Stimulated activated CD8-positive, alpha-beta memory T cell treated with anti-CD3 and anti-CD28 coated beads, Interleukin-4, amount 100 ng/mL, for 4 hours (primary cell): ENCODE measurements around the gene ACAP1.
A peak's percentile ranks its signal among the peaks of the same experiment; 100 is the strongest.

Source experiments
- DNase-seq, 2 donors: peaks; one replicate each; pipeline ENCODE4 v3.0.0-alpha.2; 2020; ENCODE audit warnings: low read depth in 2 of 2, low spot score in 1 of 2

ACAP1 gene

GRCh38 chr17:7383742-7384488 lies 47.6 kb downstream of the ACAP1 start:
- peak; percentile 47 to 49 for DNase-seq

- DNase-seq, result no peak
These were observed 48.3 kb downstream of the ACAP1 start for GRCh38 chr17:7384489-7385081.

GRCh38 chr17:7388856-7389255 lies 52.5 kb downstream of the ACAP1 start:
- no peak for DNase-seq

GRCh38 chr17:7389924-7390910 lies 53.9 kb downstream of the ACAP1 start:
- no peak for DNase-seq

GRCh38 chr17:7391307-7391706 lies 55.0 kb downstream of the ACAP1 start:
- no peak for DNase-seq

GRCh38 chr17:7392696-7393612 lies 56.6 kb downstream of the ACAP1 start:
- no peak for DNase-seq

GRCh38 chr17:7393613-7394451 lies 57.5 kb downstream of the ACAP1 start:
- peak; percentile 20 to 40 for DNase-seq

- peak; percentile 51 to 66 for DNase-seq
These were observed 58.3 kb downstream of the ACAP1 start, which contains the start of gene PLSCR3 for GRCh38 chr17:7394452-7395191. TSS of gene PLSCR3 (minus strand) at chr17:7394525. CDS start at chr17:7394110, 415 bp downstream.

- DNase-seq, result no peak
These were observed 59.8 kb downstream of the ACAP1 start for GRCh38 chr17:7396147-7396546.

- no peak for DNase-seq
These were observed 62.3 kb downstream of the ACAP1 start for GRCh38 chr17:7398612-7399011.
